SH-SY5Y (cell line): ENCODE results near the gene PELI1.

Source experiments
- GATA2 ChIP-seq: IDR thresholded peaks from 2 replicates; pipeline ENCODE4 v1.6.1; 2011; ENCODE audit warnings: mild to moderate bottlenecking, low read depth, low read length
- GATA3 ChIP-seq: IDR thresholded peaks from 2 replicates; pipeline ENCODE4 v1.6.1; 2011; ENCODE audit warnings: low read depth, mild to moderate bottlenecking, low read length, moderate library complexity

Gene PELI1

DNA sequence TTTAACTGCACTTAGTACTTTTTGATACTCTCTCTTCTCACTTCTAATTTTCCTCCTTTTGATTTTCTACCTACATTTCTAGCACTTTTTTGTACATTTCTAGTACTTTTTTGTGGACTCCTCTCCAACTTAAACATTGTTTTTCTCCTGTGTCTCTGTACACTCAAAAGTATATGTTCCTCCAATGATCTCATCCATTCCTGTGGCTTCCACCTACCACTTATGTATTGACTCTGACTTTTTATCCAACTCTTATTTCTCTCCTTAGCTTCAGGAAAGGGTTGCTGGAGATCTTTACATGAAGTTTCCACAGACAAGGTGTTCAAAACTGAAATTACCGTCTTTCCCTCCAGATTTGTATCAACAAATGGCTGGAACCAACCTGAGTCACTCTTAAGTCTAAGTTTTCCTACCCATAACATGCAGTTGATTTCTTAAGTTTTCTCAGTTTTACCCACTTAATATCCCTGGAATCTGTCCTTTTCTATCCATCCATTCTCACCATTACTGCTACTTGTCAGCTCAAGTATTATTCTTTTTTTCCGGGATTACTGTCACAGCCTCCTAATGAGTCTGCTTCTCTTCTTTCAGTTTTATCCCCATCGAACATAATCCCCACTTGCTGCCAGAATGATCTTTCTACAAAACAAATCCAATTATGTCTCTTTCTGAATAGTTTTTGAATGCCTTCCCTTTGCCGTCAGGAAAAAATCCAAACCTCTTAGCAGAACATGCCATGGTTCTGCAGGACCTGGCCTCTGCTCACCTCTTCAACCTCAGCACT lies 22.6 kb upstream of the PELI1 start:
- TF ChIP-seq GATA3 (no peak), GATA2 (no peak)

- TF ChIP-seq GATA3 (no peak), GATA2 (no peak)
Observed at GRCh38 chr2:64166212-64166611, 22.0 kb upstream of the PELI1 start.

GRCh38 chr2:64165706-64166105 lies 21.5 kb upstream of the PELI1 start:
- TF ChIP-seq GATA2 (no peak), GATA3 (no peak)

DNA sequence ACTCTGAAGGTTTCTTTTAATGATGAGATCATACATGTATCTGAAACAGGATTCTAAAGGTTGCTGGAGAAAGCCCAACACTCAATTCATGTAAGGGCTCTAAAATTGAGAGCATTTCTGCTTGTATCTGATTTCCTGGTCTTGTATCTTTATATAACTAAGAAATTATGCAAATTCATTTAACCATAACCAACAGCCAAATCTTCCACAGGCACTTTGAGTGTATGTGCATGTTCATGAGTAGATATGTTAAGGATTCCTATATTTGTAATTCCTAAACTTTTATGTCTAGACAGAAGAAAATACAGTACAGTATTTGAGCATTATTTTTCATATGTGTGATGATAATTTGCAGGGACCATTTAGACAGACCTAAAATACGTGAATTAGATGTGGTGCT lies 20.4 kb upstream of the PELI1 start:
- TF ChIP-seq GATA2 (no peak), GATA3 (no peak)

DNA sequence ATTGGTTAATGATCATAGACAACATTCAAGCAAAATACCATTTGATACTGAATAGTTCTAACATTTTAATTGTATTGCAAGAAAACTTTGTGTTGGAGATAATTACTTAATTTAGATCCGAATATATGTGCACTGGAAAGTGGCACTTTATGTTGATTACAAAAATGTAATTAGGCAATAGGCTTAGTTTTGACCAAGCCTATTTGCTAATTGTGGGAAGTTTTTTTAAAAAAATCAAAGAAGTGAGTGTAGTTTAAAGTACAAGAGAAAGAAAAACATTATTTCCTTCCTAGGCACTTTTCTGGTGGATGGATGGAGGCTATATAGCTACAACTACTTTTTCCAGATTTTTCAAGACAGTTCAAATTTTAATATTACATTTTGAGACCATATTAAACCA lies 18.3 kb upstream of the PELI1 start:
- no peak for TF ChIP-seq GATA3
- TF ChIP-seq GATA2, result no peak

GRCh38 chr2:64157792-64158191 lies 13.6 kb upstream of the PELI1 start:
- no peak for TF ChIP-seq GATA3
- TF ChIP-seq GATA2, result no peak

GRCh38 chr2:64153811-64154210 lies 9.6 kb upstream of the PELI1 start:
- TF ChIP-seq GATA3 (peak; percentile 52), GATA2 (peak; percentile 55)

GRCh38 chr2:64151476-64151875 lies 7.3 kb upstream of the PELI1 start:
- TF ChIP-seq GATA2 (no peak), GATA3 (no peak)

- TF ChIP-seq GATA2 (no peak), GATA3 (no peak)
Observed at GRCh38 chr2:64145714-64146113, 1.5 kb upstream of the PELI1 start.

DNA sequence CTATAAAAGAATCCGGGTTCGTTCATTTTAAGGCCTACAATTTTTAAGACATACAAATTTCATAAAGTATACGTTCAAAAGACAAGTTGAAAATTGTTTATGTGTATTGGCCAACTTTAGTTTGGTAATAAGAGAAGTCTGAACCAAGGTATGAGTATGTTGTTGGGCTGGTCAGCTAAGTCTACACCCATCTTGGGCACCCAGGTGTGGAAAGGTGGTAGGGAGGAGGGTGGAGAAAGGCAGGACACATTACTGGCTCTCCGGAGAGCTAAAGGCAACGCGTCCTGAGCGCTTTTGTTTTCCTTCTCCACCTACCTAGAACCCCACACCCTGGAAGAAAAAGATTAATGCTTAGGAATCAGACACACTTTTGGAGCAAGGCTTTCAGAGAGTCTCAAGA lies 899 bp upstream of the PELI1 start:
- no peak for TF ChIP-seq GATA2

GRCh38 chr2:64143169-64144056 lies 807 bp downstream of the PELI1 start:
- TF ChIP-seq GATA2 (no peak), GATA3 (no peak)

- TF ChIP-seq GATA2 (no peak), GATA3 (no peak)
Observed at GRCh38 chr2:64142741-64143168, 1.5 kb downstream of the PELI1 start.

DNA sequence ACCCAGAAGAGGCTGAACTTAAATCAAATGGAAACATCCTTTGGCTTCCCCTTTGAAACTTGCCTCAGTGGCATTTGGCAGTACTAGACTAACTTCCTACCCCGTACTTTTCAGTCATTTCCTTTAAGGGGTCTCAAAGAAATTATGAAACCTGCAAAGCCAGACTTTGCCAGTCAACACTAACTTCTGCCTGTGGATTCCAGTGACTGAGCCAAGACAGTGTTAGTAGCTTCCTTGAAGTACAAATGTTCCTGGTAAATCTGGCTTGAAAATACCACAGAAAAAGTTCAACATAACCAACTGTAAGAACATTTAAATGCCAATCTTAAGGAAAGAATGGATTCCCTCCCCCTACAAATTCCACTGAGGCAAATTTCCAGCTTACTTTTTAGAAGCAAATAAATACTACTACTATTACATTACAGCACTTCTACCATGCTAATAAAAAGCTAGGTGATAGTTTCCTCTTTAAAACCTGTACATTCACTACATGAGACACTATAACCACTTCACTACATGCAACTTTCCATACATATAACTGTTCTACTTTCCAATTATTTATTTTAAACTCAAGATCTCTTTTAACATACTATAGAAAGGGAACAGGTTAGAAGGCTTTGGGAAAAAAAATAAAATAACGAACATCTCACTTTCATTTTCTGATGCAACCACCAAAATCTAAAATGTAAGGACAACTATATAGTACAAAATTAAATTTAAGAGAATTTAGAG lies 2.4 kb downstream of the PELI1 start:
- TF ChIP-seq GATA2 (no peak), GATA3 (no peak)

- TF ChIP-seq GATA2 (no peak), GATA3 (no peak)
Observed at GRCh38 chr2:64140665-64141200, 3.5 kb downstream of the PELI1 start.

- TF ChIP-seq GATA2 (no peak), GATA3 (no peak)
Observed at GRCh38 chr2:64139956-64140355, 4.3 kb downstream of the PELI1 start.
